GM10266 (cell line): ENCODE data around the gene TSEN2.

Experiments used
- DNase-seq: peaks from one replicate; pipeline ENCODE4 v3.0.0; 2012; ENCODE audit errors: extremely low spot score
- TF ChIP-seq, protein P1 (sequence below): IDR thresholded peaks from 2 replicates; pipeline ENCODE4 v1.5.1; 2012; ENCODE audit warnings: mild to moderate bottlenecking, low read depth; ENCODE audit not compliant: control insufficient read depth, insufficient read depth; ENCODE audit errors: missing control alignments

The TSEN2 gene

DNA sequence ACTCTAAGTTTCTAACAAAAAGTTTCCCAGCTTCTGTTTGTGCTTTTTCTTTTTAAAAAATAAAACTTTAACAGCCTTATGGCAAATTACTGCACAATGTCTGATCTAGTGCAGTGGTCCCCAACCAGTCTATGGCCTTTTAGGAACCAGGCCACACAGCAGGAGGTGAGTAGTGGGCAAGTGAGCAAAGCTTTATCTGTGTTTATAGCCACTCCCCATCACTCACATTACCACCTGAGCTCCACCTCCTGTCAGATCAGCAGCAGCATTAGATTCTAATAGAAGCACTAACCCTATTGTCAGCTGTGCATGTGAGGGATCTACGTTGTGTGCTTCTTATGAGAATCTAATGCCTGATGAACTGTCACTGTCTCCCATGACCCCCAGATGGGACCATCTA lies 78.2 kb downstream of the TSEN2 start:
- TF ChIP-seq, protein P1, sequence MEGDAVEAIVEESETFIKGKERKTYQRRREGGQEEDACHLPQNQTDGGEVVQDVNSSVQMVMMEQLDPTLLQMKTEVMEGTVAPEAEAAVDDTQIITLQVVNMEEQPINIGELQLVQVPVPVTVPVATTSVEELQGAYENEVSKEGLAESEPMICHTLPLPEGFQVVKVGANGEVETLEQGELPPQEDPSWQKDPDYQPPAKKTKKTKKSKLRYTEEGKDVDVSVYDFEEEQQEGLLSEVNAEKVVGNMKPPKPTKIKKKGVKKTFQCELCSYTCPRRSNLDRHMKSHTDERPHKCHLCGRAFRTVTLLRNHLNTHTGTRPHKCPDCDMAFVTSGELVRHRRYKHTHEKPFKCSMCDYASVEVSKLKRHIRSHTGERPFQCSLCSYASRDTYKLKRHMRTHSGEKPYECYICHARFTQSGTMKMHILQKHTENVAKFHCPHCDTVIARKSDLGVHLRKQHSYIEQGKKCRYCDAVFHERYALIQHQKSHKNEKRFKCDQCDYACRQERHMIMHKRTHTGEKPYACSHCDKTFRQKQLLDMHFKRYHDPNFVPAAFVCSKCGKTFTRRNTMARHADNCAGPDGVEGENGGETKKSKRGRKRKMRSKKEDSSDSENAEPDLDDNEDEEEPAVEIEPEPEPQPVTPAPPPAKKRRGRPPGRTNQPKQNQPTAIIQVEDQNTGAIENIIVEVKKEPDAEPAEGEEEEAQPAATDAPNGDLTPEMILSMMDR: no peak
- no peak for DNase-seq

GRCh38 chr3:12566976-12567375 lies 82.7 kb downstream of the TSEN2 start:
- DNase-seq: no peak
- TF ChIP-seq, protein P1: no peak

GRCh38 chr3:12568747-12569146 lies 84.5 kb downstream of the TSEN2 start:
- TF ChIP-seq, protein P1: no peak
- DNase-seq: no peak

DNA sequence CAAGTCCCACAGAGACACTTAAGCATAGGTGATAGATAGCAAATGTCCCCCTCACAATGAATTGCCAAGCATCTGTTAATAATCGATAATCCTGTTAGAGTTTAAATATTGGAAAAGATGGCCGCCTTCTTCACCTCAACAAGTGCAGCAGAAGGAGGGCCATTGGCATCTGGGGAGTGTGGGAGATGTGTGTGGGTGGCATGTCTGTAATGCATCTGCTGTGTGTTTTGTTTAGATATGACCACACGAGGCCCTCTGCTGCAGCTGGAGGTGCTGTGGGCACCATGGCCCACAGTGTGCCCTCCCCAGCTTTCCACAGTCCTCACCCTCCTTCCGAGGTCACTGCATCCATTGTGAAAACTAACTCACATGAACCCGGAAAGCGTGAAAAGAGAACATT lies 85.6 kb downstream of the TSEN2 start:
- TF ChIP-seq, protein P1: no peak
- no peak for DNase-seq

- no peak for DNase-seq
- TF ChIP-seq, protein P1: no peak
Observed at GRCh38 chr3:12571986-12572385, 87.7 kb downstream of the TSEN2 start.

GRCh38 chr3:12574131-12574530 lies 89.9 kb downstream of the TSEN2 start:
- no peak for DNase-seq

GRCh38 chr3:12574661-12575060 lies 90.4 kb downstream of the TSEN2 start:
- DNase-seq: no peak
- TF ChIP-seq, protein P1: no peak

More at GRCh38 chr3:12574131-12574530, 89.9 kb downstream of the TSEN2 start:
- TF ChIP-seq, protein P1: no peak
